Measurements from ENCODE around the gene POLR2I. TPM values are rescaled to one million over a fixed set of nuclear protein-coding genes. Genes with fewer than 3 reads are reported as not detected.

The POLR2I gene
- total and polyA plus RNA-seq, 2 of the 13 experiments (the other 11 are each of a cell fraction or from before 2014, with no cell fraction given), result 40.5 to 104 TPM

- TF ChIP-seq KIAA2018 (CRISPR knock-in tag; IDR thresholded peaks at IDR 0.05; ENCODE audit: borderline replicate concordance) (no peak), ZBTB39 (CRISPR knock-in tag; IDR thresholded peaks at IDR 0.05) (no peak), FOXO4 (CRISPR knock-in tag; conservative IDR thresholded peaks at IDR 0.05) (no peak), ZNF850 (CRISPR knock-in tag; conservative IDR thresholded peaks at IDR 0.05) (no peak), ZSCAN29 (CRISPR knock-in tag; conservative IDR thresholded peaks at IDR 0.05) (0 out of 2 replicates have a peak, but pooled peaks have one; percentile 30), KMT2B (CRISPR knock-in tag; IDR thresholded peaks at IDR 0.05) (peak; percentile 89), KDM1A (CRISPR knock-in tag; IDR thresholded peaks at IDR 0.05) (no peak), RXRB (CRISPR knock-in tag; IDR thresholded peaks at IDR 0.05; ENCODE audit: borderline replicate concordance) (peak; percentile 56; the same call in 1 of the 2 replicates), ZBTB1 (CRISPR knock-in tag; IDR thresholded peaks at IDR 0.05; ENCODE audit: borderline replicate concordance) (no peak), ZNF781 (CRISPR knock-in tag; IDR thresholded peaks at IDR 0.05; ENCODE audit: borderline replicate concordance, not compliant biosample characterization) (peak; percentile 57), ZNF33A (CRISPR knock-in tag; IDR thresholded peaks at IDR 0.05; ENCODE audit: borderline replicate concordance) (no peak), ZNF652 (CRISPR knock-in tag; IDR thresholded peaks at IDR 0.05; ENCODE audit: borderline replicate concordance, low read depth) (no peak), GABPA (IDR thresholded peaks at IDR 0.05; ENCODE audit: low read depth, low read length) (no peak), GABPA (CRISPR knock-in tag; IDR thresholded peaks at IDR 0.05; ENCODE audit: low read depth) (peak; percentile 29; the same call in 1 of the 2 replicates), ZFP37 (CRISPR knock-in tag; IDR thresholded peaks at IDR 0.05; ENCODE audit: borderline replicate concordance) (no peak; the same call in 1 of the 2 replicates), ZBTB3 (CRISPR knock-in tag; IDR thresholded peaks at IDR 0.05; ENCODE audit: borderline replicate concordance, low read depth) (no peak), MEIS2 (CRISPR knock-in tag; IDR thresholded peaks at IDR 0.05) (peak; percentile 85), AHR (CRISPR knock-in tag; IDR thresholded peaks at IDR 0.05) (peak; percentile 94), ZFAT (CRISPR knock-in tag; conservative IDR thresholded peaks at IDR 0.05) (no peak)
These were observed at the start of gene POLR2I (continued) for GRCh38 chr19:36114721-36115452.
